ENCODE data around the gene FAM167B. TPM values are rescaled to one million over a fixed set of nuclear protein-coding genes. Genes with fewer than 3 reads are reported as not detected.

FAM167B gene
- total and polyA plus RNA-seq, 2 of the 4 experiments (the other 2 are of a cell fraction): 0.18 to 0.53 TPM

Small RNA genes within 50 kb of the gene (microRNA-seq; reads per million reads assigned to microRNA genes)
- gene RF00017 (ENCODE audit: insufficient read depth, insufficient read length) (not detected), gene RF00019 (ENCODE audit: insufficient read depth, insufficient read length) (not detected)

Small RNA genes within 50 kb of the gene (small RNA-seq; reads per million reads assigned to genes)
- gene RF00017 (0 reads per million in 5 experiments), gene RF00019 (0 reads per million in 5 experiments)

Other genes starting within 250 kb of the FAM167B start
- gene KHDRBS1, start 233.4 kb upstream of the FAM167B start, total RNA-seq (2012; rRNA removed): 33.7 and 39.7 TPM in 2 replicates
- gene KHDRBS1, start 233.4 kb upstream of the FAM167B start, polyA plus RNA-seq (2012; rRNA removed): 52.6 and 67.6 TPM in 2 replicates
- 4.4 and 6.5 TPM in 2 replicates for gene TMEM39B, start 174.3 kb upstream of the FAM167B start, total RNA-seq (2012; rRNA removed)
- 28.7 and 30.2 TPM in 2 replicates for gene TMEM39B, start 174.3 kb upstream of the FAM167B start, polyA plus RNA-seq (2012; rRNA removed)
- gene KPNA6, start 139.2 kb upstream of the FAM167B start, total RNA-seq (2012; rRNA removed): 50.7 and 53.6 TPM in 2 replicates
- gene KPNA6, start 139.2 kb upstream of the FAM167B start, polyA plus RNA-seq (2012; rRNA removed): 25.4 and 27.0 TPM in 2 replicates
- gene TXLNA, start 67.5 kb upstream of the FAM167B start, total RNA-seq (2012; rRNA removed): 102 and 104 TPM in 2 replicates
- 37.9 and 47.6 TPM in 2 replicates for gene TXLNA, start 67.5 kb upstream of the FAM167B start, polyA plus RNA-seq (2012; rRNA removed)
- 17.2 and 18.6 TPM in 2 replicates for gene CCDC28B, start 46.6 kb upstream of the FAM167B start, total RNA-seq (2012; rRNA removed)
- 18.4 and 20.1 TPM in 2 replicates for gene CCDC28B, start 46.6 kb upstream of the FAM167B start, polyA plus RNA-seq (2012; rRNA removed)
- 1.9 and 2.2 TPM in 2 replicates for gene IQCC, start 41.6 kb upstream of the FAM167B start, total RNA-seq (2012; rRNA removed)
- gene IQCC, start 41.6 kb upstream of the FAM167B start, polyA plus RNA-seq (2012; rRNA removed): 1.3 and 1.6 TPM in 2 replicates
- gene DCDC2B, start 38.1 kb upstream of the FAM167B start, total RNA-seq (2012; rRNA removed): not detected in 2 replicates
- gene DCDC2B, start 38.1 kb upstream of the FAM167B start, polyA plus RNA-seq (2012; rRNA removed): not detected in 2 replicates
- 10.0 and 10.8 TPM in 2 replicates for gene TMEM234, start 24.9 kb upstream of the FAM167B start, total RNA-seq (2012; rRNA removed)
- gene TMEM234, start 24.9 kb upstream of the FAM167B start, polyA plus RNA-seq (2012; rRNA removed): 22.7 and 23.4 TPM in 2 replicates
- 574 and 716 TPM in 2 replicates for gene EIF3I, start 24.8 kb upstream of the FAM167B start, total RNA-seq (2012; rRNA removed)
- gene EIF3I, start 24.8 kb upstream of the FAM167B start, polyA plus RNA-seq (2012; rRNA removed): 376 and 469 TPM in 2 replicates
- gene LCK, start 4.0 kb downstream of the FAM167B start, total RNA-seq (2012; rRNA removed): not detected in 2 replicates
- not detected in 2 replicates for gene LCK, start 4.0 kb downstream of the FAM167B start, polyA plus RNA-seq (2012; rRNA removed)
- gene HDAC1, start 44.9 kb downstream of the FAM167B start, total RNA-seq (2012; rRNA removed): 88.9 and 95.5 TPM in 2 replicates
- 131 and 139 TPM in 2 replicates for gene HDAC1, start 44.9 kb downstream of the FAM167B start, polyA plus RNA-seq (2012; rRNA removed)
- 34.7 and 37.5 TPM in 2 replicates for gene MARCKSL1, start 89.0 kb downstream of the FAM167B start, total RNA-seq (2012; rRNA removed)
- 199 and 218 TPM in 2 replicates for gene MARCKSL1, start 89.0 kb downstream of the FAM167B start, polyA plus RNA-seq (2012; rRNA removed)
- 0.28 and 0.36 TPM in 2 replicates for gene FAM229A, start 115.3 kb downstream of the FAM167B start, total RNA-seq (2012; rRNA removed)
- 3.9 and 4.3 TPM in 2 replicates for gene FAM229A, start 115.3 kb downstream of the FAM167B start, polyA plus RNA-seq (2012; rRNA removed)
- not detected in 2 replicates for gene TSSK3, start 115.3 kb downstream of the FAM167B start, total RNA-seq (2012; rRNA removed)
- 0.24 and 0.96 TPM in 2 replicates for gene TSSK3, start 115.3 kb downstream of the FAM167B start, polyA plus RNA-seq (2012; rRNA removed)
- gene BSDC1, start 147.2 kb downstream of the FAM167B start, total RNA-seq (2012; rRNA removed): 50.8 and 60.4 TPM in 2 replicates
- 50.4 and 56.8 TPM in 2 replicates for gene BSDC1, start 147.2 kb downstream of the FAM167B start, polyA plus RNA-seq (2012; rRNA removed)
- not detected in 2 replicates for gene ZBTB8B, start 217.8 kb downstream of the FAM167B start, total RNA-seq (2012; rRNA removed)
- gene ZBTB8B, start 217.8 kb downstream of the FAM167B start, polyA plus RNA-seq (2012; rRNA removed): not detected in 2 replicates

All from IMR-90 (cell line).